ENCODE measurements around the gene HAPLN2. TPM values are rescaled to one million over a fixed set of nuclear protein-coding genes. Genes with fewer than 3 reads are reported as not detected.
"Not testable (repeated sequence)": the region's sequence is repeated elsewhere in the genome, so short reads cannot be mapped to it uniquely, and the experiment has no call there.

Gene HAPLN2
- polyA plus RNA-seq, 1 donor: 0.43 TPM

DNA sequence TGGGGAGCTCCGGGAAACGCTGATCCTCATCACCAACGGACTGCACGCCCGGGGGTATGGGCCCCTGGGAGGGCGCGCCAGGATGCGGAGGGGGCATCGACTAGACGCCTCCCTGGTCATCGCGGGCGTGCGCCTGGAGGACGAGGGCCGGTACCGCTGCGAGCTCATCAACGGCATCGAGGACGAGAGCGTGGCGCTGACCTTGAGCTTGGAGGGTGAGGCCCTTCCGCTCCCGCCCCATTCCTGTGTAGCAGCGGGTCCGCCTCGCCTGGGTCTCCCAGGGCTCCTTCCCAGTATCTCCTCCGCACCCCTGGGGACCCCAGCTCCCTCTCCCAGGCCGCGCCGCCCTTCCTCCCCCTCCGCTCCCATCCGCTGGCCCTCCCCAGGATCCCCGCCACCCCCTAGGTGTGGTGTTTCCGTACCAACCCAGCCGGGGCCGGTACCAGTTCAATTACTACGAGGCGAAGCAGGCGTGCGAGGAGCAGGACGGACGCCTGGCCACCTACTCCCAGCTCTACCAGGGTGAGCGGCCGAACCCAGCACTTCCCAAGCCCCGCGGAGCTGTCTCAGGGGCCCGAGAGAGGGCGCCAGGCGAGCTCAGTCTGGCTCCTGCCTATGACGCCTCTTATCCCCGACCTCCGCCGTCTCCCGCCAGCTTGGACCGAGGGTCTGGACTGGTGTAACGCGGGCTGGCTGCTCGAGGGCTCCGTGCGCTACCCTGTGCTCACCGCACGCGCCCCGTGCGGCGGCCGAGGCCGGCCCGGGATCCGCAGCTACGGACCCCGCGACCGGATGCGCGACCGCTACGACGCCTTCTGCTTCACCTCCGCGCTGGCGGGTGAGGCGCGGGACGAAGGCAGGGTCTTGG is 5.0 kb downstream of the HAPLN2 start:
- peak; percentile 26 for DNase-seq

- no peak for DNase-seq
Measured at GRCh38 chr1:156624814-156625435, 5.7 kb downstream of the HAPLN2 start.

GRCh38 chr1:156625436-156626078 is 6.3 kb downstream of the HAPLN2 start:
- DNase-seq: peak; percentile 63

DNA sequence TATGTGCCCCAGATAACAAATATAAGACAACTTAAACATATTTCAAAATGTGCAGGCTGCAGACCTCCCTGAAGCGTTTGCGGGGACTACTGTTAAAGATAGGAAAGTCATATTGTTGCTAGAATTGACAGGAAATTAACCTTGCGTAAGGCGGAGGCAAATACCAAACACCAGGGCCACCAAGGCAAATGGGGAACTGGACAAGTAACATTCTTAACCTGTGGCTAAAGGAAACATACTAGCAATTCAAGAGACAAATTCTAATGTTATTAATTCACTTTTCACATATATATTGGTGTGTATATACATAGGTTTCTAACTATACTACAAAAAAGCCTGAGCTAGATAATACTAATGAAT is 6.8 kb downstream of the HAPLN2 start:
- DNase-seq: no peak

DNA sequence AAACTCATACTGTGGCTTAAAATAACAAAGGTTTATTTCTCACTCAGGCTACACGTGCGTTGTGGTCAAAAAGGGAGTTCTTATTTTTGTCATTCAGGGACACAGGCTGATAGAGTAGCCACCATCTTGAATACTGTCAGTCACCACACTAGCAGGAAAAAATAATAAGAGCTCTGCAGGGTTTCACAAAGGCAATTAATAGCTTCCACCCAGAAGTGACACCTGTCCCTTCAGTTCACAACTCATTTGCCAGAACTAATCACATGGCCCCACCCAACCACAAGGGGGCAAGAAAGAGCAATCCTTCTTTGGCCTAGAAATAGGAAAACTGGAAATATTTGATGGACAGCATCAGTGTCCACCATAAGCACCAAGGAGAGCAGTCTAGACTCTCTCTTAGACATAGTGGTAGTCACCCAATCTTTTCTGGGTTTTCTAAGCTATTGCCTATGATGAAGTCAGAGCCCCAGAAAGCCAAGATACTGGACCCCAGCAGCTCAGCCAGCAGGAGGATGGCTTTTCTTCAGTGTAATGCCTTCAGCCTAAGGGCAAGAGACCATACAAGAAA is 8.2 kb downstream of the HAPLN2 start:
- no peak for DNase-seq

DNA sequence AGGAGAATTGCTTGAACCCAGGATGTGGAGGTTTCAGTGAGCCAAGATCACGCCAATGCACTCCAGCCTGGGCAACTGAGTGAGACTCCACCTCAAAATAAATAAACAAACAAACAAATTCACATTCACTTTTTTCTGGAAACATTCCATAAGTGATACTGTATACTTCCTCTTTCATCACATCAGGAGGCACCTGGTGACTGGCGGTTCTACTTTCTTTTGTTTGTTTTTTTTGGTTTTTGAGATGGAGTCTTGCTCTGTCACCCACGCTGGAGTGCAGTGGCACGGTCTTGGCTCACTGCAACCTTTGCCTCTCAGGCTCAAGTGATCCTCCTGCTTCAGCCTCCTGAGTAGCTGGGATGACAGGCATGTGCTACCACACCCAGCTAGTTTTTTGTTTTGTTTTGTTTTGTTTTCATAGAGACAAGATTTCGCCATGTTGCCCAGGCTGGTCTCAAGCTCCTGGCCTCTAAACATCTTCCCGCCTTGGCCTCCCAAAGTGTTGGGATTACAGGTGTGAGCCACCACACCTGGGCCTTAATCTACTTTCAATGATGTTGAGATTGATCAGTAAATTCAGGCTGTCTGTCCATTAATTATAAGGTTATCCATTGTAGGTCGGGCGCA is 10.7 kb downstream of the HAPLN2 start:
- no peak for DNase-seq

- DNase-seq: not testable (repeated sequence)
Measured at GRCh38 chr1:156631152-156631551, 11.9 kb downstream of the HAPLN2 start.

DNA sequence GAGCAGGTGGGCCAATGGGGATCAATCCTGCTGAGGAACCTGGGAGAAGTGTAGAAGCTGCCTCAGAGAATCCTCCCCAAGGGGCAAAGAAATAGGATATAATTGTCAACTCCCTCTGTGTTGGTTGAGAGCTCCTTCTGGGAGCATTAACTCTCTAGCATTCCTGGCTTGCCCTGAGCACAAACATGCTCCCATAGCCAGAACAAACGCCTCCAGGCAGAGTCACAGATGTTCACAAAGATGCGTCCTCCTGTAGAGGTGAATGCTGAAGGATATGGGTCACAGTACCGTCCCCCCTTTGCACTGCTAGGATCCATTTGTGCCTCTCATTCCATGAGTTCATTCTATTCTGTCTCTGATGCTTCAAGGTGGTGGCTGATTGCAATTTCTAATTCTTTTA is 13.1 kb downstream of the HAPLN2 start:
- DNase-seq: no peak

DNA sequence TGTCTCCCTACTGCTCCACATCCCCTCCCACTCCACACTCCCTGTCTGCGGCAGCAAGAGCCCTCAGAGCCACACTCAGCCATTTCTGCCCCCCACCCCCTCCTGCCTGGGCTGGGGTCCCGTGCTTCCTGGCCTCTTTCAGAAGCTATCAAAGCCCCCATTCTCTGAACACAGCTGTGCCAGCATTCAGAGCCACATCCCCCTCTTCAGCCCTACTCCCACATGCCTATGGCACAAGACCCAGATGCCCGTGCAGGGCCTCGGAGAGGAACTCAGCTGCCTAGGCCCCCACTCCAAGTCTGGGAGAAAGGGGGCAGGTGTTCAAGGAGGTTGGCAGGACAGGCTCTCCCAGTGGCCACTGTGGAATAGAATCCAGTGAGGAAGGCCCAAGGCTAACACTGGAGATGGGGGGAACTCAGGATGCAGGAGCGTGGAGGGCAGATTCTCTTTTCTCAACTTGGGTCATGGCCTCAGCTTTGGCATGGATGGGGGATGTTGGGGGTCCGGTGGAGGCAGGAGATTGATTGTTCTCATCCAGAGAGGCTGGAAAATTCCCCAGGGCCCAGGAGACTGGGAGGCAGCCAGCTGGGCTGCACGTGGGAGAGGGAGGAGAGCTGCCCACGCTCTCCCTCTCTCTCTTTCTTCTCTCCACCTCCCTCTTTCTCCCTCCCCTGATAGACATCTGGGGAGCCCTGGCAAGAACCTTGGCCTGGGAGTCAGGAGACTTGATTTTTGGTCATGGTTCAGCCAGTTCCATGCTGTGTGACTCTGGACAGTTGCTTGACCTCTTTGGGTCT is 19.2 kb downstream of the HAPLN2 start:
- DNase-seq: no peak

GRCh38 chr1:156639601-156640101 is 20.4 kb downstream of the HAPLN2 start:
- DNase-seq: no peak

DNA sequence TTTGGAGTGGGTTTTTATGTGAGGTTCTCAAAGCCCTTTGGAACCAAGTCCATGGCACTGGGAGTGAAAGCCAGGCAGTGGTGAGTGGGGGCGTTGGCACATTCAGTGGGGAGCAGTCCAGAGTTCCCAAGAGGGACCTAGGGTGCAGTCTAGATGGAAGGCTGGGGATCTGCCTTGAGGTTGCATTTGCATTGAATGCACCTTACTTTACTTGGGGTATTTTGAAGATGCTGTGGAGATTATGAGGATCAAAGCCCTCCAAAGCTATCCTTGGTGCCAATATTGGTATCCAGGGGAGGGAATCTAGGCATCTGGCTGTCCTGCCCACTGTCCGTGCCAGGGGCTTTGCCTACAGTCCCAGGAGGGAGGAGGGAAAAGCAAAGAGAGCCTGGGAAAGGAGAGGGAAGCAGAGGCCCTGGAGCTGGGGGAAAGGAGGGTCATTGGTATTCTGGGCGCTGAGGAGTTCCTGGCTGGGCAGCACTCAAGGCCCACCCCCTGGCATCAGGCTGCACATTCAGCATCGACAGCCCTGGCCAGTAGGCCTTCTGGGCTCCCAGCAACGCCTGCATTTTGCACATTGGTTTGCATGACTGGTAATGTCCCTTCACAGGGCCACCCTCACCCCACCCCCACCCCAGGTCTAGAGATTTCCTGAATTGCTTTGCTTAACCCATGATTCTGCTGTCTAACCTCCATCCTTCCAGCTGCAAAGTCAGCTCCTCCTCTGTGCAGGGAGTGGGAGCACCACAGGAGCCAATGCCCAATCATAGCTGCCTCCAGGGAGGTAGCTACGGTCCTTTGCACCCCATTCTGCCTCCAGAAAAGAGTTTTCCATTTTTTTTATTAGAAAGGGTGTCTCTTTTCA is 21.9 kb downstream of the HAPLN2 start:
- no peak for DNase-seq

DNA sequence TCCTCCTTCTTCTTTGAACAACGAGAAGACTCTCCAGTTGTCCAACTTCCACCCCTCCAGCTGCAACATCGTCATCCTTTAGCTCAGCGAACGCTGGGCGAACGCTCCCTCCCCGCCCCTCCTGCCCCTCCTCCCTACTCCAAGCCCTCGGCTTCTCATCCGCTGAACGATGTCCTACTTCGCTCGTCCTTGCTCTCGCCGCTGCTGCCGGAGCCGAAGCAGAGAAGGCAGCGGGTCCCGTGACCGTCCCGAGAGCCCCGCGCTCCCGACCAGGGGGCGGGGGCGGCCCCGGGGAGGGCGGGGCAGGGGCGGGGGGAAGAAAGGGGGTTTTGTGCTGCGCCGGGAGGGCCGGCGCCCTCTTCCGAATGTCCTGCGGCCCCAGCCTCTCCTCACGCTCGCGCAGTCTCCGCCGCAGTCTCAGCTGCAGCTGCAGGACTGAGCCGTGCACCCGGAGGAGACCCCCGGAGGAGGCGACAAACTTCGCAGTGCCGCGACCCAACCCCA is 22.6 kb downstream of the HAPLN2 start, which contains the start of gene BCAN:
BCAN (plus strand) TSS at position 357 of the 504 bp plus-strand sequence. CDS start 3,938 bp downstream, outside the sequence.
- DNase-seq: peak; percentile 70

- no peak for DNase-seq
Measured at GRCh38 chr1:156642265-156643048, 23.2 kb downstream of the HAPLN2 start.

DNA sequence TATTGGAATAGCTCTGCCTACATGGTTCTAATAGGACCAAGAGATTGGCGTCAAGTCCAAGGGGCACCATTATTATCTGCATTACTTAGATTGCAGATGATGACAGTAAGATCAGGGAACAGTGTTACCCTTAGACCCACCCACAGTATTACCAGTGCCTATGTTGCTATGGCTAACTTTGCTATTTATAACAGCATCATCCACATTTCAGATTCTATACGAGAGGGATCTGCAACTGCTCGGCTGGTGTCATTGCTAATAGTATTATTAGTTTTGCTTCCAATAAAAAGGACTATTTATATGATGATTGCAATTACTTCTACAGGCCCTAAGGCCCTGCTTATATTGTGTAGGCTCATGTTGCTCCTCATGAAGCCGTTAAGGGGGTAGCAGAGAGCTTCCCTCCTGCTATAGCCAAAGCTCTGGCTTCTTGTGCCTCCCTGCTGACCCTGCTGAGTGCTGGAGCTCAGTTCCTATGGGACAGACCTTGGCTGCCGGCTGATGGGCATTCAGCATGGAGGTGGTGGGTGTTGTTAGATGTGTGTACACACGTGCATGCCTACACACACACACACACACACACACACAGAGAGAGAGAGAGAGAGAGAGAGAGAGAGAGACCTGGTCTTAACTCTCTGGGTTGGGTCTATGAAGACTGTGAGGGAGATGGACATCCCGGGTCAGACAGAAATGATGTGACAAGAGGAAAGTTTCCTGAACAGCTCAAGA is 24.0 kb downstream of the HAPLN2 start:
- no peak for DNase-seq

DNA sequence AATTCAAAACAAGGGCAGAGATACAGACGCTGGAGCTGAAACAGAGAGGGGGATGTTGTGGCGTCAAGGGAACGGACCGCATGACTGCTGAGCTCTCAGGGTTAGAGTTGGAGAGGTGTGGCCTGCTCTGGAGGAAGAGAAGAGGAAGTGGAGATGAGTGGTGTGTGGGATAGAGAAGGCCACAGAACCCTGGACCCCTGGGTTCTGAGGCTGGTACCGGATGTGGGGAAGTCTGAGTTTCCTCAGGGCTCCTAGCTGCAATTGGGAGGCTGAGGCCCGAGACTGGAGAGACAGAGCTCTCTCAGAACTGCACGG is 24.5 kb downstream of the HAPLN2 start:
- DNase-seq: no peak

GRCh38 chr1:156644146-156644545 is 24.9 kb downstream of the HAPLN2 start:
- no peak for DNase-seq

- DNase-seq: no peak
Measured at GRCh38 chr1:156644640-156645039, 25.4 kb downstream of the HAPLN2 start.

- DNase-seq: no peak
Measured at GRCh38 chr1:156645056-156645455, 25.8 kb downstream of the HAPLN2 start.

GRCh38 chr1:156645666-156646065 is 26.5 kb downstream of the HAPLN2 start:
- DNase-seq: no peak
